NCI-H2171 (cell line): ENCODE data around the gene ZDHHC7.
A peak's percentile ranks its signal among the peaks of the same experiment; 100 is the strongest.
"Not testable (repeated sequence)": the region's sequence is repeated elsewhere in the genome, so short reads cannot be mapped to it uniquely, and the experiment has no call there.

ENCODE experiments used
- DNase-seq: peaks from one replicate; lab custom pipeline; 2025; lab: John Stamatoyannopoulos, UW

Gene ZDHHC7

GRCh38 chr16:84938616-84939015 lies 72.7 kb downstream of the ZDHHC7 start:
- DNase-seq = not testable (repeated sequence)

- DNase-seq = no peak
Measured at GRCh38 chr16:84937196-84938005, 73.9 kb downstream of the ZDHHC7 start.

GRCh38 chr16:84933774-84934631 lies 77.3 kb downstream of the ZDHHC7 start:
- DNase-seq = no peak

- peak; percentile 56 for DNase-seq
Measured at GRCh38 chr16:84932681-84933080, 78.7 kb downstream of the ZDHHC7 start.

- DNase-seq = no peak
Measured at GRCh38 chr16:84931506-84931905, 79.8 kb downstream of the ZDHHC7 start.

GRCh38 chr16:84931107-84931494 lies 80.2 kb downstream of the ZDHHC7 start:
- no peak for DNase-seq

- no peak for DNase-seq
Measured at GRCh38 chr16:84930298-84931106, 80.8 kb downstream of the ZDHHC7 start.

GRCh38 chr16:84929421-84930297 lies 81.7 kb downstream of the ZDHHC7 start:
- DNase-seq = no peak

- DNase-seq = no peak
Measured at GRCh38 chr16:84928679-84929420, 82.5 kb downstream of the ZDHHC7 start.

GRCh38 chr16:84927621-84928591 lies 83.4 kb downstream of the ZDHHC7 start:
- DNase-seq = no peak

GRCh38 chr16:84926462-84926861 lies 84.9 kb downstream of the ZDHHC7 start:
- no peak for DNase-seq

- no peak for DNase-seq
Measured at GRCh38 chr16:84925773-84926372, 85.5 kb downstream of the ZDHHC7 start.

- DNase-seq = no peak
Measured at GRCh38 chr16:84925092-84925772, 86.1 kb downstream of the ZDHHC7 start.

GRCh38 chr16:84924331-84925091 lies 86.8 kb downstream of the ZDHHC7 start:
- no peak for DNase-seq
